Measurements from ENCODE around the gene ATMIN. TPM values are rescaled to one million over a fixed set of nuclear protein-coding genes. Genes with fewer than 3 reads are reported as not detected.

Gene ATMIN
- total and polyA plus RNA-seq, 10 of the 15 experiments (the other 5 are each of a cell fraction or from before 2014, with no cell fraction given) = 5.2 to 28.9 (median 18.3) TPM

GRCh38 chr16:81035398-81035974 lies at the start of gene ATMIN (continued):
- TF ChIP-seq, protein P1, sequence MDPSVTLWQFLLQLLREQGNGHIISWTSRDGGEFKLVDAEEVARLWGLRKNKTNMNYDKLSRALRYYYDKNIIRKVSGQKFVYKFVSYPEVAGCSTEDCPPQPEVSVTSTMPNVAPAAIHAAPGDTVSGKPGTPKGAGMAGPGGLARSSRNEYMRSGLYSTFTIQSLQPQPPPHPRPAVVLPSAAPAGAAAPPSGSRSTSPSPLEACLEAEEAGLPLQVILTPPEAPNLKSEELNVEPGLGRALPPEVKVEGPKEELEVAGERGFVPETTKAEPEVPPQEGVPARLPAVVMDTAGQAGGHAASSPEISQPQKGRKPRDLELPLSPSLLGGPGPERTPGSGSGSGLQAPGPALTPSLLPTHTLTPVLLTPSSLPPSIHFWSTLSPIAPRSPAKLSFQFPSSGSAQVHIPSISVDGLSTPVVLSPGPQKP (IDR thresholded peaks at IDR 0.05; ENCODE audit: low read depth, low read length) = peak; percentile 61; the same call in 1 of the 2 replicates
- TF ChIP-seq ETV6 (conservative IDR thresholded peaks at IDR 0.05 in 1 of 2, IDR thresholded peaks at IDR 0.05 in 1 of 2; ENCODE audit: borderline replicate concordance in 1 of 2, low read depth in 1 of 2) (no peak), CBX3 (IDR thresholded peaks at IDR 0.05; ENCODE audit: borderline replicate concordance, low read depth) (no peak), NR2C2 (IDR thresholded peaks at IDR 0.05; ENCODE audit: borderline replicate concordance, control insufficient read depth, insufficient read length, low read depth) (no peak), USF1 (IDR thresholded peaks at IDR 0.05; ENCODE audit: borderline replicate concordance, extremely low read length, insufficient read depth, low read depth, low read length) (no peak), STAT1 (conservative IDR thresholded peaks at IDR 0.05) (no peak), SUPT20H (IDR thresholded peaks at IDR 0.05; ENCODE audit: borderline replicate concordance, control insufficient read depth, low read depth, low read length) (no peak), NFYA (IDR thresholded peaks at IDR 0.05; ENCODE audit: borderline replicate concordance, low read depth, low read length) (no peak), PAX8 (IDR thresholded peaks at IDR 0.05) (no peak), E4F1 (IDR thresholded peaks at IDR 0.05; ENCODE audit: borderline replicate concordance, partially characterized antibody) (no peak), HDAC6 (IDR thresholded peaks at IDR 0.05; ENCODE audit: unreplicated experiment) (no peak), MEF2A (IDR thresholded peaks at IDR 0.05; ENCODE audit: insufficient read depth, low read depth, low read length) (0 out of 2 replicates have a peak, but pooled peaks have one; percentile 47), HCFC1 (IDR thresholded peaks at IDR 0.05; ENCODE audit: low read length) (peak; percentile 12; the same call in 1 of the 2 replicates), YY1 (IDR thresholded peaks at IDR 0.05; ENCODE audit: low read depth, low read length) (peak; percentile 93), RFX5 (IDR thresholded peaks at IDR 0.05; ENCODE audit: low read depth, low read length) (no peak)
- TF ChIP-seq, protein P2, sequence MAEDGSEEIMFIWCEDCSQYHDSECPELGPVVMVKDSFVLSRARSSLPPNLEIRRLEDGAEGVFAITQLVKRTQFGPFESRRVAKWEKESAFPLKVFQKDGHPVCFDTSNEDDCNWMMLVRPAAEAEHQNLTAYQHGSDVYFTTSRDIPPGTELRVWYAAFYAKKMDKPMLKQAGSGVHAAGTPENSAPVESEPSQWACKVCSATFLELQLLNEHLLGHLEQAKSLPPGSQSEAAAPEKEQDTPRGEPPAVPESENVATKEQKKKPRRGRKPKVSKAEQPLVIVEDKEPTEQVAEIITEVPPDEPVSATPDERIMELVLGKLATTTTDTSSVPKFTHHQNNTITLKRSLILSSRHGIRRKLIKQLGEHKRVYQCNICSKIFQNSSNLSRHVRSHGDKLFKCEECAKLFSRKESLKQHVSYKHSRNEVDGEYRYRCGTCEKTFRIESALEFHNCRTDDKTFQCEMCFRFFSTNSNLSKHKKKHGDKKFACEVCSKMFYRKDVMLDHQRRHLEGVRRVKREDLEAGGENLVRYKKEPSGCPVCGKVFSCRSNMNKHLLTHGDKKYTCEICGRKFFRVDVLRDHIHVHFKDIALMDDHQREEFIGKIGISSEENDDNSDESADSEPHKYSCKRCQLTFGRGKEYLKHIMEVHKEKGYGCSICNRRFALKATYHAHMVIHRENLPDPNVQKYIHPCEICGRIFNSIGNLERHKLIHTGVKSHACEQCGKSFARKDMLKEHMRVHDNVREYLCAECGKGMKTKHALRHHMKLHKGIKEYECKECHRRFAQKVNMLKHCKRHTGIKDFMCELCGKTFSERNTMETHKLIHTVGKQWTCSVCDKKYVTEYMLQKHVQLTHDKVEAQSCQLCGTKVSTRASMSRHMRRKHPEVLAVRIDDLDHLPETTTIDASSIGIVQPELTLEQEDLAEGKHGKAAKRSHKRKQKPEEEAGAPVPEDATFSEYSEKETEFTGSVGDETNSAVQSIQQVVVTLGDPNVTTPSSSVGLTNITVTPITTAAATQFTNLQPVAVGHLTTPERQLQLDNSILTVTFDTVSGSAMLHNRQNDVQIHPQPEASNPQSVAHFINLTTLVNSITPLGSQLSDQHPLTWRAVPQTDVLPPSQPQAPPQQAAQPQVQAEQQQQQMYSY (CRISPR knock-in tag; IDR thresholded peaks at IDR 0.05) = no peak
- TF ChIP-seq, protein P3, sequence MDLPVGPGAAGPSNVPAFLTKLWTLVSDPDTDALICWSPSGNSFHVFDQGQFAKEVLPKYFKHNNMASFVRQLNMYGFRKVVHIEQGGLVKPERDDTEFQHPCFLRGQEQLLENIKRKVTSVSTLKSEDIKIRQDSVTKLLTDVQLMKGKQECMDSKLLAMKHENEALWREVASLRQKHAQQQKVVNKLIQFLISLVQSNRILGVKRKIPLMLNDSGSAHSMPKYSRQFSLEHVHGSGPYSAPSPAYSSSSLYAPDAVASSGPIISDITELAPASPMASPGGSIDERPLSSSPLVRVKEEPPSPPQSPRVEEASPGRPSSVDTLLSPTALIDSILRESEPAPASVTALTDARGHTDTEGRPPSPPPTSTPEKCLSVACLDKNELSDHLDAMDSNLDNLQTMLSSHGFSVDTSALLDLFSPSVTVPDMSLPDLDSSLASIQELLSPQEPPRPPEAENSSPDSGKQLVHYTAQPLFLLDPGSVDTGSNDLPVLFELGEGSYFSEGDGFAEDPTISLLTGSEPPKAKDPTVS (IDR thresholded peaks at IDR 0.05; ENCODE audit: low read depth, low read length) = no peak
